Measurements from ENCODE around the gene KCNA2.

KCNA2 gene

DNA sequence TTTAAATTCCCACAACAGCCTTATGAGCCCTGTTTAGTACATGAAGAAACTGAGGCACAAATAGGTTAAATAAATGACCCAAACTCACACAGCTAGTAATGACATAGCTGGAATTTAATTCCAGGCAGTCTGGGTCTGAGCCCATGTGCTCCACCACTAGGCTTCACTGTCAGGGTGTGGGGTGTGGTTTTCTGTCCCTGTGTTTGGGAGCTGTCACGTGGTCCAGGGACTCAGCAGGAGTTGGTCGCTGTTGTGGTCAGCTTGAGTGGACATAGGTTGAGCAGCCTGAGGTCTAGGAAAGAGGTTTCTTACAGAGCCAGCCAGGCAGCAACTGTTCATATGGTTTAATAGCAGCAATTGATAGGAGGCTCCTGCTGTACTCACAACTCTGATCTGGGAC, 59.1 kb downstream of the KCNA2 start:
- Histone ChIP-seq H3K27ac (replicated peaks) (no peak overlapping the region), H3K27me3 (ENCODE audit: insufficient read depth, poor library complexity, severe bottlenecking) (no peaks in the 10 kb centered on the region), H3K4me3 (replicated peaks; ENCODE audit: insufficient read depth, low read length) (no peak overlapping the region)
- TF ChIP-seq, protein P1, sequence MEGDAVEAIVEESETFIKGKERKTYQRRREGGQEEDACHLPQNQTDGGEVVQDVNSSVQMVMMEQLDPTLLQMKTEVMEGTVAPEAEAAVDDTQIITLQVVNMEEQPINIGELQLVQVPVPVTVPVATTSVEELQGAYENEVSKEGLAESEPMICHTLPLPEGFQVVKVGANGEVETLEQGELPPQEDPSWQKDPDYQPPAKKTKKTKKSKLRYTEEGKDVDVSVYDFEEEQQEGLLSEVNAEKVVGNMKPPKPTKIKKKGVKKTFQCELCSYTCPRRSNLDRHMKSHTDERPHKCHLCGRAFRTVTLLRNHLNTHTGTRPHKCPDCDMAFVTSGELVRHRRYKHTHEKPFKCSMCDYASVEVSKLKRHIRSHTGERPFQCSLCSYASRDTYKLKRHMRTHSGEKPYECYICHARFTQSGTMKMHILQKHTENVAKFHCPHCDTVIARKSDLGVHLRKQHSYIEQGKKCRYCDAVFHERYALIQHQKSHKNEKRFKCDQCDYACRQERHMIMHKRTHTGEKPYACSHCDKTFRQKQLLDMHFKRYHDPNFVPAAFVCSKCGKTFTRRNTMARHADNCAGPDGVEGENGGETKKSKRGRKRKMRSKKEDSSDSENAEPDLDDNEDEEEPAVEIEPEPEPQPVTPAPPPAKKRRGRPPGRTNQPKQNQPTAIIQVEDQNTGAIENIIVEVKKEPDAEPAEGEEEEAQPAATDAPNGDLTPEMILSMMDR (IDR thresholded peaks at IDR 0.05; ENCODE audit: insufficient read depth, low read length), result no peak
- no peak for TF ChIP-seq SPI1 (IDR thresholded peaks at IDR 0.05; ENCODE audit: borderline replicate concordance, low read depth)
- TF ChIP-seq, protein P2, sequence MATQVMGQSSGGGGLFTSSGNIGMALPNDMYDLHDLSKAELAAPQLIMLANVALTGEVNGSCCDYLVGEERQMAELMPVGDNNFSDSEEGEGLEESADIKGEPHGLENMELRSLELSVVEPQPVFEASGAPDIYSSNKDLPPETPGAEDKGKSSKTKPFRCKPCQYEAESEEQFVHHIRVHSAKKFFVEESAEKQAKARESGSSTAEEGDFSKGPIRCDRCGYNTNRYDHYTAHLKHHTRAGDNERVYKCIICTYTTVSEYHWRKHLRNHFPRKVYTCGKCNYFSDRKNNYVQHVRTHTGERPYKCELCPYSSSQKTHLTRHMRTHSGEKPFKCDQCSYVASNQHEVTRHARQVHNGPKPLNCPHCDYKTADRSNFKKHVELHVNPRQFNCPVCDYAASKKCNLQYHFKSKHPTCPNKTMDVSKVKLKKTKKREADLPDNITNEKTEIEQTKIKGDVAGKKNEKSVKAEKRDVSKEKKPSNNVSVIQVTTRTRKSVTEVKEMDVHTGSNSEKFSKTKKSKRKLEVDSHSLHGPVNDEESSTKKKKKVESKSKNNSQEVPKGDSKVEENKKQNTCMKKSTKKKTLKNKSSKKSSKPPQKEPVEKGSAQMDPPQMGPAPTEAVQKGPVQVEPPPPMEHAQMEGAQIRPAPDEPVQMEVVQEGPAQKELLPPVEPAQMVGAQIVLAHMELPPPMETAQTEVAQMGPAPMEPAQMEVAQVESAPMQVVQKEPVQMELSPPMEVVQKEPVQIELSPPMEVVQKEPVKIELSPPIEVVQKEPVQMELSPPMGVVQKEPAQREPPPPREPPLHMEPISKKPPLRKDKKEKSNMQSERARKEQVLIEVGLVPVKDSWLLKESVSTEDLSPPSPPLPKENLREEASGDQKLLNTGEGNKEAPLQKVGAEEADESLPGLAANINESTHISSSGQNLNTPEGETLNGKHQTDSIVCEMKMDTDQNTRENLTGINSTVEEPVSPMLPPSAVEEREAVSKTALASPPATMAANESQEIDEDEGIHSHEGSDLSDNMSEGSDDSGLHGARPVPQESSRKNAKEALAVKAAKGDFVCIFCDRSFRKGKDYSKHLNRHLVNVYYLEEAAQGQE (IDR thresholded peaks at IDR 0.05; ENCODE audit: insufficient replicate concordance, low read depth), result no peak
- no peak for TF ChIP-seq POLR2AphosphoS5 (IDR thresholded peaks at IDR 0.05; ENCODE audit: low read depth)
- TF ChIP-seq GABPA (IDR thresholded peaks at IDR 0.05; ENCODE audit: low read depth), result no peak
- no peak for DNase-seq (ENCODE audit: low read depth in 1 of 2, low spot score in 1 of 2)

DNA sequence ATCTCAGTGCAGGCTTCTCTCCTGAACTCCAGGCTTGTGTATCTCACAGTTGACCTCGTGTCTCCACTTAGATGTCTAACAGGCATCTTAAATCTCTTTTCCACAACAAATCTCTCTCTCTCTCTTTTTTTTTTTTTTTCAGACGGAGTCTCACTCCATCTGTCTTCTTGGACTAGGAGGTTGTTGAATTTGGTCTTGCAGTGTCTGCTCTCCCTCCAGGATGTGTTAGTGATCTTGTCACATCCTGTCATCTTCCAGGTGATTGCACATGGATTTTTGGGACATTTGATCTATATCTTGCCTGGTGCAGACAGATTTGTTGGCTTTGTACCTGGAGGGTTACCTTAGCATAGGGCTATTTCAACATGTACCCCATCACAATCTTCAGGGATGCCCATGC, 60.7 kb downstream of the KCNA2 start:
- TF ChIP-seq, protein P2 (IDR thresholded peaks at IDR 0.05; ENCODE audit: insufficient replicate concordance, low read depth), result no peak
- TF ChIP-seq POLR2AphosphoS5 (IDR thresholded peaks at IDR 0.05; ENCODE audit: low read depth), result no peak
- TF ChIP-seq, protein P1 (IDR thresholded peaks at IDR 0.05; ENCODE audit: insufficient read depth, low read length), result no peak
- no peak for TF ChIP-seq SPI1 (IDR thresholded peaks at IDR 0.05; ENCODE audit: borderline replicate concordance, low read depth)
- no peak for TF ChIP-seq GABPA (IDR thresholded peaks at IDR 0.05; ENCODE audit: low read depth)
- DNase-seq (ENCODE audit: low read depth in 1 of 2, low spot score in 1 of 2), result no peak
- Histone ChIP-seq H3K27me3 (ENCODE audit: insufficient read depth, poor library complexity, severe bottlenecking) (no peaks in the 10 kb centered on the region), H3K27ac (replicated peaks) (no peak overlapping the region), H3K4me3 (replicated peaks; ENCODE audit: insufficient read depth, low read length) (no peak overlapping the region)

DNA sequence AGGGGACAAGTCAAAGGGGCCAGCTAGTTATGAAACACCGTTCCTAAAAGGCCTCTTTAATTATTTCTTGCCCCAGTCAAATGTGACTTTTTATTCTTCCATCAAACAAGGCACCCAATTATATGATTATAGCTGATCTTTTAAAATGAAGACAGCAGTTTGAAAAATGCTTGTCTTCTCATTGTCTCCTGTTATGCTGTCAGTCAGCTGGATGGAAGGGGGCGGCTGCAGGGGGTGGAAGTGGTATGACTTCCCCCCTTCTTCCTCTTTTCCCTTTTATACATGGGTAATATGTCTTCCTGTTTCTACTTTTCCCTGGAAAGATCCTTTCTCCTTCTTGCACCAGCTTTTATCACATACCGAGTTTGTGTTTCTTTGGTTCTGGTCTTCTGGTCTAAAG, 61.4 kb downstream of the KCNA2 start:
- no peak for DNase-seq (ENCODE audit: low read depth in 1 of 2, low spot score in 1 of 2)
- TF ChIP-seq GABPA (IDR thresholded peaks at IDR 0.05; ENCODE audit: low read depth) (no peak), POLR2AphosphoS5 (IDR thresholded peaks at IDR 0.05; ENCODE audit: low read depth) (no peak), SPI1 (IDR thresholded peaks at IDR 0.05; ENCODE audit: borderline replicate concordance, low read depth) (no peak)
- TF ChIP-seq, protein P1 (IDR thresholded peaks at IDR 0.05; ENCODE audit: insufficient read depth, low read length), result no peak
- TF ChIP-seq, protein P2 (IDR thresholded peaks at IDR 0.05; ENCODE audit: insufficient replicate concordance, low read depth), result no peak
- H3K27me3 ChIP-seq (ENCODE audit: insufficient read depth, poor library complexity, severe bottlenecking), result no peaks in the 10 kb centered on the region
- no peak overlapping the region for H3K27ac ChIP-seq (replicated peaks)
- H3K4me3 ChIP-seq (replicated peaks; ENCODE audit: insufficient read depth, low read length), result no peak overlapping the region

All from HL-60 (cell line).